GM19023 (cell line): Measurements from ENCODE around the gene C18orf63.

Experiments used
- ATAC-seq: cut with Tn5 transposase; IDR thresholded peaks from one replicate; pipeline ENCODE4 v1.9.1; 2021; ENCODE audit warnings: mild to moderate bottlenecking, moderate library complexity; ENCODE audit not compliant: unreplicated experiment

C18orf63 gene

GRCh38 chr18:74373428-74373827 is 57.8 kb downstream of the C18orf63 start:
- no peak for ATAC-seq

GRCh38 chr18:74375999-74376398 is 60.4 kb downstream of the C18orf63 start:
- no peak for ATAC-seq

GRCh38 chr18:74376523-74376922 is 60.9 kb downstream of the C18orf63 start:
- no peak for ATAC-seq

- ATAC-seq: no peak
Measured at GRCh38 chr18:74377776-74378175, 62.1 kb downstream of the C18orf63 start.

GRCh38 chr18:74378179-74378682 is 62.6 kb downstream of the C18orf63 start:
- ATAC-seq: no peak

- ATAC-seq: no peak
Measured at GRCh38 chr18:74380916-74381315, 65.3 kb downstream of the C18orf63 start.

GRCh38 chr18:74381621-74382295 is 66.1 kb downstream of the C18orf63 start:
- no peak for ATAC-seq

- ATAC-seq: no peak
Measured at GRCh38 chr18:74382481-74383017, 66.9 kb downstream of the C18orf63 start.

- no peak for ATAC-seq
Measured at GRCh38 chr18:74387383-74387782, 71.7 kb downstream of the C18orf63 start.

- no peak for ATAC-seq
Measured at GRCh38 chr18:74388227-74388626, 72.6 kb downstream of the C18orf63 start.

- ATAC-seq: no peak
Measured at GRCh38 chr18:74389171-74389927, 73.7 kb downstream of the C18orf63 start.

- no peak for ATAC-seq
Measured at GRCh38 chr18:74389991-74390390, 74.4 kb downstream of the C18orf63 start.

- ATAC-seq: no peak
Measured at GRCh38 chr18:74390900-74391299, 75.3 kb downstream of the C18orf63 start.

GRCh38 chr18:74392323-74392722 is 76.7 kb downstream of the C18orf63 start:
- ATAC-seq: no peak

- ATAC-seq: no peak
Measured at GRCh38 chr18:74395006-74395405, 79.4 kb downstream of the C18orf63 start.

GRCh38 chr18:74395648-74396154 is 80.1 kb downstream of the C18orf63 start:
- ATAC-seq: no peak

- no peak for ATAC-seq
Measured at GRCh38 chr18:74396171-74397169, 80.8 kb downstream of the C18orf63 start.

- ATAC-seq: no peak
Measured at GRCh38 chr18:74397572-74397971, 81.9 kb downstream of the C18orf63 start.

- no peak for ATAC-seq
Measured at GRCh38 chr18:74399091-74399887, 83.7 kb downstream of the C18orf63 start.

- no peak for ATAC-seq
Measured at GRCh38 chr18:74400813-74401212, 85.2 kb downstream of the C18orf63 start.
